Bronchial epithelial cell (primary cell): Measurements from ENCODE around the gene CATSPER3. TPM values are rescaled to one million over a fixed set of nuclear protein-coding genes. Genes with fewer than 3 reads are reported as not detected.
A peak's percentile ranks its signal among the peaks of the same experiment; 100 is the strongest.

Experiments
- DNase-seq: peaks from one replicate; pipeline ENCODE4 v3.0.0-alpha.2; 2010; ENCODE audit warnings: low read depth
- FAIRE-seq: peaks from 2 replicates; lab custom pipeline; 2011; peaks lifted over from hg19 to GRCh38; lab: Jason Lieb, UNC
- H3K27me3 ChIP-seq: 2 replicates; pipeline ENCODE4 v1.5.1; 2011; ENCODE audit warnings: low read length; ENCODE audit not compliant: control insufficient read depth, insufficient read depth
- H3K36me3 ChIP-seq: 2 replicates; pipeline ENCODE4 v1.5.1; 2011; ENCODE audit warnings: low read length; ENCODE audit not compliant: control insufficient read depth, insufficient read depth
- H3K4me3 ChIP-seq: 2 replicates; pipeline ENCODE4 v1.5.1; 2011; ENCODE audit warnings: mild to moderate bottlenecking, low read depth, low read length, control low read depth
- CTCF ChIP-seq: IDR thresholded peaks from 2 replicates; pipeline ENCODE4 v1.5.1; 2011; ENCODE audit warnings: mild to moderate bottlenecking, moderate library complexity, low read length, control low read depth, inconsistent platforms; ENCODE audit not compliant: insufficient read depth, severe bottlenecking
- total RNA-seq: library from RNA; depleted of rRNA; stranded (reverse); fragments of >200 nt; gene quantifications from 2 replicates; pipeline ENCODE4 v1.2.1, GENCODE V29; 2014

The CATSPER3 gene
- under 0.01 and 0.26 TPM in 2 replicates for total RNA-seq

- no peak within 1 kb of the TSS for H3K4me3 ChIP-seq
- DNase-seq = no peak
- H3K36me3 ChIP-seq = peaks cover 2% of the 10 kb centered on the region
- TF ChIP-seq CTCF = no peak
- FAIRE-seq = no peak
- H3K27me3 ChIP-seq = no peaks in the 10 kb centered on the region
These were observed at the start of gene CATSPER3 for GRCh38 chr5:134967607-134968006. CATSPER3 (plus strand) TSS chr5:134967907; CDS start chr5:134967992, 85 bp downstream.

- FAIRE-seq (no peak), DNase-seq (no peak)
- no peaks in the 10 kb centered on the region for H3K27me3 ChIP-seq
- H3K4me3 ChIP-seq = no peak overlapping the region
- TF ChIP-seq CTCF = no peak
- H3K36me3 ChIP-seq = no peaks in the 10 kb centered on the region
These were observed 48.8 kb upstream of the CATSPER3 start for GRCh38 chr5:134918861-134919260.

GRCh38 chr5:134920848-134921575 is 46.7 kb upstream of the CATSPER3 start:
- Histone ChIP-seq H3K27me3 (no peaks in the 10 kb centered on the region), H3K4me3 (no peak overlapping the region), H3K36me3 (no peaks in the 10 kb centered on the region)
- no peak for TF ChIP-seq CTCF
- FAIRE-seq (peak; percentile 83), DNase-seq (no peak)

GRCh38 chr5:134932508-134932907 is 35.2 kb upstream of the CATSPER3 start:
- FAIRE-seq = no peak
- no peak for TF ChIP-seq CTCF
- H3K27me3 ChIP-seq = no peaks in the 10 kb centered on the region
- no peak for DNase-seq
- no peak overlapping the region for H3K4me3 ChIP-seq
- H3K36me3 ChIP-seq = peaks cover 6% of the 10 kb centered on the region

GRCh38 chr5:134934202-134934601 is 33.5 kb upstream of the CATSPER3 start:
- Histone ChIP-seq H3K27me3 (no peaks in the 10 kb centered on the region), H3K4me3 (no peak overlapping the region), H3K36me3 (peaks cover 6% of the 10 kb centered on the region)
- no peak for TF ChIP-seq CTCF
- DNase-seq (no peak), FAIRE-seq (no peak)
